HG02885 (cell line): ENCODE results near the gene SGK2.

Experiments used
- ATAC-seq: cut with Tn5 transposase; IDR thresholded peaks from one replicate; pipeline ENCODE4 v1.9.1; 2021; ENCODE audit warnings: mild to moderate bottlenecking; ENCODE audit not compliant: unreplicated experiment, poor library complexity

SGK2 gene

DNA sequence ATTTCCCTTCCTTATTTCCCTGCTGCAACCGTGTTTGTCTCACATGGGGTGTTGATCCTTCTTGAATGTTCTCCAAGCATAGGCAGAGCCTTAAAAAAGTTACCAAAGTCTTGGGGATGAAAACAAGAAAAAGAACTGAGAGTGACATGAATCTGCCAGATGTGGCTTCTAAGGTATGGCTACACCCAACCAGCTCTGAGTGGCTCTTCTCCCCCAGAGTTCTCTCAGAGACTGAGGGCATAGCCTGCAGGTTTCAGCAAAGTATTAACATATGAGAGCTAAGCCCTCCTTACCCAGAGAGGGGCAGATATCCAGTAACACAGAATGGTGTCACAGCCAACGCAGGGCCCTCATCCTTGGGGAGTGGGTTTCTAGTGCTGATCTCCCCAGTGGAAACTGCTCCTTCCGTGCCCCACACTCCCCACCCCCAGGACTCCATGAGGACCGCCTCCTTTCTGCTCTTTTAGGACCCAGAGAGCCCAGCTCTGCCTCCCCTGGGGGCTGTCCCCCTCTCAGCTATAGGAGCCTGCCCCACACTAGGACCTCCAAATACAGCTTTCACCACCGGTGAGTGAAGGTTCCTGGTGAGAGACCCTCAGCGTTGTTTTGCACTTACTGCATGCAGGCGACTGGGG is 23.3 kb upstream of the SGK2 start:
- no peak for ATAC-seq

DNA sequence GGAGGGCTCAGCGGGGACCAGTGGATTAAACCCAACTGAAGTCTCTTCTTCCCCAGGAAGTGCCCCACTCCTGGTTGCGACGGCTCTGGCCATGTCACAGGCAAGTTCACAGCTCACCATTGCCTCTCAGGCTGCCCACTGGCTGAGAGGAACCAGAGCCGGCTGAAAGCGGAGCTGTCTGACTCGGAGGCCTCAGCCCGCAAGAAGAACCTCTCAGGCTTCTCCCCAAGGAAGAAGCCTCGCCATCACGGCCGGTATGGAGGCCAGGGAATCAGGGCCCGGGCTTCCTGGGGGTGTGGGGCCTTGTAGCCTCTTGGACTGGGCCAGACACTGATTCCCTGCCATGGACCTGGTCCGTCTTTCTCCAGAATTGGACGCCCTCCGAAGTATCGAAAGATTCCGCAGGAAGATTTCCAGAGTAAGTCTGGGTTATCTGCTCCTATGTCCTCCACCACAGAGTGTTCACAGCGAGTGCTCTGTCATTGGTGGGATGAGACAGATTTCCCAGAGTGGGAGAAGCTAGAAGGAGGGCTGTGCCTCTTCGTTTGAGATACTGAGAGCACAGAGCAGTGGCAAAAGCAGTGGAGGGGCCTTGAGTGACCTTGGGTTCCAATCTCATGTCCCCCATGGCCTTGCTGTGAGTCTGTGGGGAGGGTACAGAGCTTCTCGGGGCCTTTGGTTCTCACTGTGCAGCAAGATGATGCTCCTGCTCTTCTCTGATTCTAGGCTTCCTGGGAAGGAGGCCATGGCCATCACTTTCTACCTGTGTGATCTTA is 22.6 kb upstream of the SGK2 start:
- no peak for ATAC-seq

DNA sequence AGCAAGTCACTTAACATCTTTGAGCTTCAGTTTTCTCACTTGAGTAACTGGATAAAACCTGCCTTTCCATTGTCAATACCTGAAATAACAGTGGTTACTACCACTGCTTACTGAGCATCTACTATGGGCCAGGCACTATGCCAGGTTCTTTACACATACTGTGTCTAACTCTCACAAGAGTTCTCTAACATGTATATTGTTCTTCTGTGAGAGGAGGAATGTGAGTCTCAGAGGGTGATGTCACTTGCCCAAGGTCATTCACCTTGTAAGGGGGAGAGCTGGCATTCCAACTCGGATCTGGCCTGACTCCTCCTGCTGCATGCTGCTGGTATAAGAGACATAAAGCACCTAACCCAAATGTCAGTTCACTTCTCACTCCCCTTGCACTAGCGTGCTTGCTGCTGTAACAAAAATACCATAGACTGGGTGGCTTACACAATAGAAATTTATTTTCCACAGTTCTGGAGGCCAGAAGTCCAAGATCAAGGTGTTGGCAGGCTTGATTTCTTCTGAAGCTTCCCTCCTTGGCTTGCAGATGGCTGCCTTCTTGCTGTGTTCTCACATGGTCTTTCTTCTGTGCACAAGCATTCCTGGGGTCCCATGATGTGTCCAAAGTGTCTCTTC is 21.9 kb upstream of the SGK2 start:
- no peak for ATAC-seq

DNA sequence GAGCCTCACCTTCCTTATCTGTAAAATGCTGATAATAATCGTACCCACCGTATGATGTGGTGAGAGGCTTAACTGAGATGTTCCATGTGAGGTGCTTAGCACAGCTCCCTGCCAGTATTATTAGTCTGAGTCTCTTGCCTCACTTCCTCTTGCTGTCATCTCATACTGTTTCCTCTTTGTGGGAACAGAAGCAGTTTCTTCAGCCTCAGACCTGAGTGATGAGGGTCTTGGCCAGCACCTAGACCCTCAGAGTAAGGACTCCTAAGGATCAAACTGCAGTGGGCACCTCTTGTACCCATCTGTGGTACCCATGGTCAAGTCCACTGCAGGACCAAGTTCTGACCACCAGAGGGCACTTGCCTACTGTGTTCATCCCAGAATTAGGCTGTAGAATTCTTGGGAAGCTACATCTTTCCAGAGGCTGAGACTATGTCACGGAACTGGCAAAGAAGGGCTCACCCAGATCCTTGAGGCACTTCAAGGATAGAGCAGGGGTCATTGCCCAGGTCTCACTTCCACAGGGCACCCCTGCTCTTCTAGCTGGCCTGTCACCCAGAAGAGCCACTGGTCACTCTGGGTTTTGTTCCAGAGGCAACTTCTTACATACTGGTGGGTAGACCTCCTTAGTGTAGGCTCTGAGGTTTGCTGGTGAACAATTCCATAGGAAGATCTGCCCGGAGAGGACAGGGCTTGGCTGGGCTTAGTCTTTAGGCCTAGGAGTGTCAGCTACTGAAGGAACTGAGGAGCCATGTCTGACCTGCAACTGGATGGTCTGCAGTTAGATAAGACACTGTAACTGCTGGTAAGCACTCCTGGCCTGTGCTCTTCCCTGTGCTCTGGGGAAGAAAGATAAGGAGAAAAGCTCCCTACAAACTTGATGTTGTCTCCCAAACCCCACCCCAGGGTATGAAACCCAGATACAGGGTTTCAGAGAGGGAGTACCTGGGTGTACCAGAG is 20.6 kb upstream of the SGK2 start:
- no peak for ATAC-seq

DNA sequence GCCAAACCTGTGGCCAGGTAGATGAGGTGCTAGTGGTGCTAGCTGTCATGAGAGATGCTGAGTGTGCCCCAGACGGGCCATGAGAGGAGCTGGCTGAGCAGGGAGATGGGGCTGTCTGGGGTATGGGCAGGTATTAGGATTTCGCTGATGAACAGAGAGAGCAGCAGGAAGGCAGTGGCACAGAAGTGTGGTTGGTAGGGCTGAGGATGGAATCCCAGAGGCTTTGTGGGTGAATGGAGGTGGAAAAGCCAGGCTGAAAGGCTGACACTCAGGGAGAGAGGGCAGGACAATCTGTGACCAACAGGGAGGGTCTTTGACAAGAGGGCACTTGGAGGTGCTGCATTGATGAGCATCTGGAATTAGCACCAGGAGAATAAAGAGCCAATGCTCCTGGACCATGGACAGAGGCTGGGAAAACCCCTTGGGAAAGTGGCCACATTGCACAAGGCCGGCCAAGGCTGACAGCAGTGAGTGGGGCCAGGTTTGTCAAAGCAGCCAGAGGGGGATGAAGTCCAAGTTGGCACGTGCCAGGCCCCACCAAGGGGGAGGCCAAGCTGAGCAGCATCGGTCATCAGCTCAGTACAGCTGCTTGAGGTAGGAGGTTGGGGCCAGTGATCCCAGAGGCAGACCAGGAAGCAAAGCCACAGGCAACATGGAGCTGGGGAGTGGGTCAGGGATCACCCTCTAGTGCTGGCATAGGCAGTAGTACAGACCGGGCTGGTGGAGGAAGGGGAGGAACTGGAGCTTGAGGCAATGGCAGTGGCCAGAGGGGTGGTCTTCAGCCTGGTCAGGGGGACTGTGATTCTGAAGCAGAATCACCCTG is 19.7 kb upstream of the SGK2 start:
- no peak for ATAC-seq

DNA sequence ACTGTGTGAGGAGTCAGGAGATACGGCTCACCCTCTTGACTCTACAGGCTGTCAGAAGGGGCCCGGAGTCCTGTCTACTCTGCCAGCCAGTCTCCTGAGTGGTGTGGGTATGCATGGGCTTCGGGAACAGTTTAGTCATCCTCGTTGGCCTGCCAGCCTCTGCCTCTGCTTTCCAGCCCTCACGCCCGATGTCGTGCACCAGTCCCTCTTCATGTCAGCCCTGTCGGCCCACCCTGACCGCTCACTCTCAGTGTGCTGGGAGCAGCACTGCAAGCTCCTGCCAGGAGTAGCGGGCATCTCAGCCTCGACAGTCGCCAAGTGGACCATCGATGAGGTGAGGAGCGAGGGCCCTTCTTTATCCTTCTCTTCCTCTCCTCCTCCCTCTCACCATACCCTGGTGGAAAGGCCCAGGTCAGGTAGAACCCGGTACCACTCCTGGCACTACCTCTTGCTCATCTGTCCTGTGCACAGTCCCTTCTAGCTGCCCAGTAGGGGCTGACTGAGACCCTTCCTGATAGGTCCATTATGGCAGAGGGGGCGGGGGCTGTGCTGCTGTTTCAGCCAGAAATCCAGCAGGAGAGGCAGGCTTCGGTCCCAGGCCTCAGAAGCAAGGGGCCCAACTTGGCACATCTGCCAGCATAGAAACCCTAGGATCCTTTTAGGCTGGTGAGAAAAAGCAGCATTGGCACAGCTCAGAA is 18.7 kb upstream of the SGK2 start:
- ATAC-seq = no peak

DNA sequence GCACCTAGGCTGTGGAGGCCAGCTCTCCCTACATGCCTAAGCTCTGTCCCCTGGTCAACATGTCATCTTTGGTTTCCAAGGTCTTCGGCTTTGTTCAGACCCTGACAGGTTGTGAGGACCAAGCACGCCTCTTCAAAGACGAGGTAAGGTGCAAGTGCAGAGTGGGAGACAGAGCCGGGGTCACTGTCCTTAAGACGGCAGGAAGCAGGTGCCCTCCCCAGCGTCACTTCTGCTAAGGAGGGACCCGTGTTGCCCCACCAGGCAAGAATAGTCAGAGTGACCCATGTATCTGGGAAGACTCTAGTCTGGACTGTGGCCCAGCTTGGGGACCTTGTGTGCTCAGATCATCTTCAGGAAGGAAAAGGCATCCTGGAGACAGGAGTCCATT is 18.2 kb upstream of the SGK2 start:
- ATAC-seq = no peak

DNA sequence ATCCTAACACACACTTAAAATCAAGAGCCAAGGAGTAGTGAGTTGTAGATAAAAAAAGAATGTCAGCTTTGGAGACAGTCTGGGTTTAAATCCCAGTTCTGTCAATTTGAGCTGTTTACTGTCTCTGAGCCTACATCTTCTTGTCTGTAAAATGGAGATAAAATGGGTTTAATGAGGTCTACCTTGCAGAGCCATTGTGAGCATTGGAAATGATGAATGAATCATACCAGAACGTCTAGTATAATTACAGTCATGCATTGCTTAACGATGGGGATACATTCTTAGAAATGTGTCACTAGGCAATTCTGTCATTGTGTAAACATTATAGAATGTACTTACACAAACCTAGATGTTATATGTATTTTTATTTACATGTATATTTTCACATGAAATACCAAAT is 17.6 kb upstream of the SGK2 start:
- ATAC-seq = no peak

DNA sequence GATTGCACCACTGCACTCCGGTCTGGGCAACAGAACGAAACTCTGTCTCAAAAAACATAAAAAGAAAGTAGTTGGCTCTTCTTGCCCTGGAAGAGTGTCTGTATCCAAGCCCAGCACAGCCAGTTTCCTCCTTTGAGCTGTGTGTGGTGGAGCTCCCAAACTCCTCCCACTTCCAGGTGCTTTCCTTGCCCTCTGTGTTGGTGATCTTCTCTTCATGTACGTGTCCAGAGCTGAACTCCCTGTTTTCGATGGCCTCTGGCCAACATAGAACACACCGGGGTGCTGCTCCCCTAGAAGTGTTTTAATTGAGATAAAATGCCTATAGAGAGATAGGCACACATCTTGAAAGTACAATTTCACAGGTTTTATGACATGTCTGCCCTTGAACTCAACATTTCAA is 16.7 kb upstream of the SGK2 start:
- ATAC-seq = no peak

DNA sequence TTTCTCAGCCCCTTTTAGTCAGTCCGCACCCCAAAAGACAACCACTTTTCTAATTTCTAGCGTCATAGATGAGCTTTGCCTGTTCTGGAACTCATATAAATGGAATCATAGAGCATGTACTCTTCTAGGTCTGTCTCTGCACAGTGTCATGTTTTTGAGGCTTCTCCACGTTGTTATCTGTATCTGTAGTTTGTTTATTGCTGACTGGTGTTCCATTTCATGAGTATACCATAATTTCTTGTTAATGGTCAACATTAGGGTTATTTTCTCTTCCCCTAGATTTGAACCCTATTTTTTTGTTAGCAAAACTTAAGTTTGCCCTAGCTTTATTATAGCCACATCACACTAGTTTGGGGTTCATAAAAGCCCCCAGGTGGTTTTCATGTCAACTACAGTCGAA is 16.2 kb upstream of the SGK2 start:
- ATAC-seq = no peak

DNA sequence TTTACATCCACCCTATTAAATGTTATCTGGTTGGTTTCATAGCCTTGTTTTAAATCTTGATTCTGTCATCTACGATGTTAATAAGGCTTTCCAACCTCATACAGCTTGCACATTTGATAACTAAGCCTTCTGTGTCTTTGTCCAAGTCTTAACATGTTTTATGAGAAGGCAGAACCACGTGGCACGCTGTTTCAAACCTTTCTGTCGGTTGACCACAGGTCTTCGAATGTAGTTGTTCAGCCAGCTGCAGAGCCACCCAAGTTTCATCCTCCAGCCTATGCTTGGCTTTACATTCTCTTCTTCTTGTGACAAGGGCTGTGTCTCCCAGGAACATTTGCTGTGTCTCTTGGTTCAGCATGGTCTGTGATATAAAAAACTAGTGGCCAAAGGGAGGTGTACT is 15.7 kb upstream of the SGK2 start:
- ATAC-seq = no peak

DNA sequence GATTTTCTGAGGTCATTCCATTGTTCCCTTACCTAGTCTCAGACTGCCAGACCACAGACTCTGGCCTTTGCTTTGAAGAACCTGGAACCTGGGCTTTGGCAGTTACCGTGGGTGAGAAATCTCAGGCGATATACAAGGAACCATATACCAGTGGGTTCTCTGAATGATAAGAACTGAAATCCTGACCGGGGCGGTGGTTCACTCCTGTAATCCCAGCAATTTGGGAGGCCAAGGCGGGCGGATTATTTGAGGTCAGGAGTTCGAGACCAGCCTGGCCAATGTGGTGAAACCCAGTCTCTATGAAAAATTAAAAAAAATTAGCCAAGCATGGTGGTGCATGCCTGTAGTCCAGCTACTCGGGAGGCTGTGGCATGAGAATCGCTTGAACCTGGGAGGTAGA is 14.3 kb upstream of the SGK2 start:
- ATAC-seq = no peak

DNA sequence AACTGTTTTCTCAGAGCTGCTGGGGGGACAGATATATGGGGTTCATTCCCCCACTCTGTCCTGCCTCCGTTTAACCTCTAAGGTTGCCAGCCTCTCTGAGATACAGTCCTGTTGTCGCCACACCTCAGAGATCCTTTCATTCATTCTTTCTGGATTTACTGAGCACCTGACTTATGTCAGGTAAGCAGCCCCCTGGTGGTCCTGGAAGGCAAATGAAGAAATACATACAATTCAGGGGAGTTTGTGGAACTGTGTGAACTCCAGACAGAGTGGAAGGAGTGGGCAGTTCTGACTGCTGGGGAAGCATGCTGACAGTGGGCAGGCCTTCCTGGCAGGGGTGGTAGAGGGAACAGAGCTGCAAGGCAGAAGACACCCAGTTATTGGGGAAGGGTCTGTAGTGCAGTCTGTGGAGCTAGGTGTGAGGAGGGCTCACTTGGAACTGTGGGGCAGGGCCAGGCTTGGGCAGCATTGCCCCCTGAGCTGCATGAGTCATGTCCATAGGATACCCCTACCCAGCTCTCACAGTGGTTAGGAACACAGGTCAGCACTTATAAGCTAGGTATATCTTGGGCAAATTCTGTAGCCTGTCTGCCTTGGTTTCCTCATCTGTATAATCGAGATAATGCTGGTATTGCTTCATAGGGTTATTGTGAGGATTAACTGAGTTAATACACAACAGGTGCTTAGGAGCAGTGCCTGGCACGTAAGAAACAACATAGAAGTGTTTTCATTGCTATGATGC is 12.8 kb upstream of the SGK2 start:
- ATAC-seq = no peak

DNA sequence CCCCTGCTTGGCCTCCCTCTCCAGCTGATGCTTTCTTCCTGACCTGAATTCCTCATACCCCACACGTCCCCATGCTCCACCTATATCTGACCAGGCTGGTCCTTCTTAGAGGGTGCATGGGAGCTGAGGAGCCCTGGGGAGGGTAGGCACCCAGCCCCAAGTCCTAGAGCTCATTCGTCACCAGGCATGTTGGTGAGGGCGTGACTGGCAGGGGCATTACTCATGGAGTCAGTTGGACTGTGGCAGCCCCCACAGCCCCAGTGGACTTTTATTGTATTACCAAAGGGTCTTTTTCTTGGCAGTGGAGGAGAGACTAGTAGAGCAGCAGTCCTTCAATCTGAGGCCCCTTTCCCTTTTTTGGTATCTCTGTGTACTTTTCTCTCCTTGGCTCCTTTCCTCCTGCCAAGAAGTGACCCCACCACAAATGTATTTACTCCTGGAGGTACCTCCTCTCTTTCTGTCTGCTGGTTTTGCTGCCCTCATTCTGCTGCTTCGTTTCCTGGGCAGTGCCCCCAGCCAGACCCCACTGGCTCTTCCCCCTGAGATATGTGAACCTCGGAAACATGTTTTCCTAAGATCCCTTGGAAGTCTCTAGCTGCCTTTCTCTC is 10.4 kb upstream of the SGK2 start:
- ATAC-seq = no peak

DNA sequence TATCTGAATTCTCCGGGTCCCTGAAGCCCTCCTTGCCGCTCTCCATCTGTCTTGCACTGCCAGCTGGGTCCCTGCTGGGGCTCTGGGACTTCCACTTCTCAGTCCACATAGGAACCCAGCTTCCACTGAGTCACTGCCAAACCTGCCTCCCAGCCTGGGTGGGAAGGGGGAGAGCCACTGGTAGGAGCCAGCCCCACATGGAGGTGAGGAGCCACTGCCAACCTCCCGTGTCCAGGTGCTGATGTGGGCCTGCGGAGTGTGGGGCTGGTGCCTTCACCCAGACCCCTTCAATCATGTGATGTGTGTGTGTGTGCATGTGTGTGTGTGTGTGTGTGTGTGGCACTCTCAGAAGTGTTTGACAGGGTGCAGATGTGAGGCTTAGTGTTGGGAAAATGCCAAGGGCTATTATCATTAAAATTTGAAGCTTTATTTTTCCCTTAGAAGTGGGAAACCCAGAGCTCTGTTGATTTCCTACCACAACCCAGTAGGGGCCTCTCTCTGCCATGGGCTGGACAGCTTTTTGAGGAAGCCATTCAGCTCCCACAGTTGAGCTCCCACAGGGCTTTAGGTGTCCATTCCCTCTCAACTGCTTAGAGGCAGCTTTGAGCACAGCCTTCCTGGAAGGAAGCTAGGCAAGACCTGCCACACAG is 9.3 kb upstream of the SGK2 start:
- no peak for ATAC-seq

DNA sequence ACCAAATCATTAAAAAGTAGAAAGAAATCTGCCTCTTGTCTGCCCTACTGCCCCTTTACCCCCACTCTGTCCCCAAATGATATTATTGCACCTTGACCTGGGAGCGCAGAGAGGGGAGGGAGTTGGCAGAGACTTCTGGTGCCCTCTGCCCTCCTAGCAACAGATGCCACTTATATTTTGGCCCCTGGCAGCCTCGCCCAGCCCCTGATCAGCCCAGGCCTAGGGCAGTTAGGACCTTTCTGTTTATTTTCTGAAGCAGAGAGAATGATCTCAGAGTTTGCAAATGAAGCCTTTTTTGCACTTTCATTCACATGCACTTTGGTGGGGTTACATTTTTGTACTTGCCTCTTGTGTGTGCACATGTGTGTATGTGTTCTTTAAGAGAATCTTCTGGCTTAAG is 8.4 kb upstream of the SGK2 start:
- ATAC-seq = no peak

DNA sequence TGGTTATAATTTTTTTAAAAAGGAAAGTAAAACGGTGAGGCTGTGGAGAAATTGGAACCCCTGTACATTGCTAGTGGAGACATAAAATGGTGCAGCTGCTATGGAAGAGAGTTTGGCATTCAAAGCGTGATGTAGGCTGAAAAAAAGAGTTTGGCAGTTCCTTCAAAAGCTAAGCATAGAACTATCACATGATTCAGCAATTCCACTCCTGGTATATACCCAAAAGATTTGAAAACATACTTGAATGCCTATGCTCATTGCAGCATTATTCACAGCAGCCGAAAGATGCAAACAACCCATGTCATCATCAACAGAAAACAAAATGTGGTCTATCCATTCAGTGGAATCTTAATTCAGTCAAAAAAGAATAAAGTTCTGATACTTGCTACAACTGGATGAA is 4.5 kb upstream of the SGK2 start:
- ATAC-seq = no peak
